Activated CD4-positive, alpha-beta T cell treated with anti-CD3 and anti-CD28 coated beads, Interleukin-2, Interleukin-6, amounts not matched to agents 100 ng/mL and 50 ng/mL, durations not matched to agents 16 hours and 8 hours (primary cell): ENCODE measurements around the gene TPI1.
"Not testable (repeated sequence)": the region's sequence is repeated elsewhere in the genome, so short reads cannot be mapped to it uniquely, and the experiment has no call there.

Source experiments
- DNase-seq: peaks from one replicate; pipeline ENCODE4 v3.0.0-alpha.2; 2020

TPI1 gene

DNA sequence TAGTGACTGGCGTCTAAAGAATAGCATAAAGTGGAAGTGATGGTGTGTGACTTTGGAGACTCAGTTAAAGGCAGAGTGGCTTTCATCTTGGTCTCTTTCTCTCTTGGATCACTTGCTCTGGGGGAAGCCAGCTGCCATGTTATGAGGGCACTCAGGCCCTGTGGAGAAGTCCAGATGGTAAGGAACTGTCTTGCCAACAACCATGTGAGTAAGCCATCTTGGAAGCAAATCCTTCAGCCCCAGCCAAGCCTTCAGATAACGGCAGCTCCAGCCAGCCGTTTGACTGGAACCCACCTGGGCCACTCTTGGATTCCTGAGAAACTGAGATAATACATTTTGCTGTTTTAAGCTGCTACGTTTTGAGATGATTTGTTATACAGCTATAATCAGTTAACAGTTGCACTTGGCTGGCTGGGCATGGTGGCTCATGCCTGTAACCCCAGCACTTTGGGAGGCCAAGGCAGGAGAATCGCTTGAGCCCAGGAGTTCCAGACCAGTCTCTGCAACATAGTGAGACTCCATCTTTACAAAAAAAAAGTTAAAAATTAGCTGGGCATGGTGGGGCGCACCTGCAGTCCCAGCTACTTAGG is 29.6 kb downstream of the TPI1 start:
- DNase-seq = no peak

DNA sequence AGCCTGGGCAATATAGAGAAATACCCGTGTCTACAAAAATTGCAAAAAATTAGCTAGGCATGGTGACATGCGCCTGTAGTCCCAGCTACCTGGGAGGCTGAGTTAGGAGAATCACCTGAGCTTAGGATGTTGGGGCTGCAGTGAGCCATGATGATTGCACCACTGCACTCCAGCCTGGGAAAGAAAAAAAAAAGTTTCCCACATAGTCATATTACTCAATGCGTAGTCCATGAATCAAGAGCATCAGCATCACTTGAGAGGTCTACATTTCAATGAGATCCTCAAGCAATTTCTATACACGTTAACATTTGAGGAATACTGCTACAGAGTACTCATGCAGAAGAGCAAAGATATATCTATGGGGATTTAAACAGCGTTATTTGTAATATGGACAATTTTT is 32.1 kb downstream of the TPI1 start:
- no peak for DNase-seq

DNA sequence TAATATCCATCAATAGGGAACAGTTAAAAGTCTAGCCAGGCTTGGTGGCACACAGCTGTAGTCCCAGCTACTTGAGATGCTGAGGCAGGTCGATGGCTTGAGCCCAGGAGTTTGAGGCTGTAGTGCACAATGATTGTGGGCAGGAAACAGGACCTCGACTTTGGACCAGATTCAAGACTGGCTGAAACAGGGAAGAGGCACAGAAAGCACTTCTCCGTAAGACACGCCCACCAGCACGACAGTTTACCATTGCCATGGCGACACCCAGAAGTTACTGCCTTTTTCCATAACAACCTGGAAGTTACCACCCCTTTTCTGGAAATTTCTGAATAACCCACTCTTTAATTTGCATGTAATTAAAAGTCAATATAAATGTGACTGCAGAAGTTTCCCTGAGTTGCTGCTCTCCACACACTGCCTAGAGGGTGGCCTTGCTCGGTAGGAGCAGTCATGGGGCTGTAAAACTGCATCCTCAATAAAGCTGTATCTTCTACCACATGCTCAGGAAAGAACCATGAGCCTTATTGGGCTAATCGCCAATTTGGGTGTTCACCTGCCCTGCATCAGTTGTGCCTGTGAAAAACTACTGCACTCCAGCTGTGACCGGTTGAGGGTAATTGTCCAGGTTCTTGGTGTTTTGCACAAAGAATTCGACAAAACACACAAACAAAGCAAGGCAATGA is 32.6 kb downstream of the TPI1 start:
- DNase-seq = peak; percentile 28

DNA sequence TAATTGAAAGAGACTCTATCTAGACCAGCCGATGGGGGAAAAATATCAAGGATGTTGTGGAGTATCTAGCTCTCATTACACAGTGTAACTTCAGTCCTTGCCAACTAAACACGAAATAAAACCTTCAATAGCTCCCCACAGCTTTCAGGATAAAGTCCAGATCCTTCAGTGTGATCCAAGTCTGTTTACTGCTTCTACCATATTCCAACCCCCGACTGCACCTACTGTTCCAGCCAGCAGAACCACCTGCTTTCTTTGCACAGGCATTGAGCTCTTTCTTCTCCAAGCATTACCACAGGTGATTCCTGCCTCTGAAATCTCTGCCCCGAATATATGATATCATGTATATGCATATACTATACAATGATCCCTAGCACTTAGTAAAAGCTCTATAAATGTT is 35.1 kb downstream of the TPI1 start:
- DNase-seq = no peak

DNA sequence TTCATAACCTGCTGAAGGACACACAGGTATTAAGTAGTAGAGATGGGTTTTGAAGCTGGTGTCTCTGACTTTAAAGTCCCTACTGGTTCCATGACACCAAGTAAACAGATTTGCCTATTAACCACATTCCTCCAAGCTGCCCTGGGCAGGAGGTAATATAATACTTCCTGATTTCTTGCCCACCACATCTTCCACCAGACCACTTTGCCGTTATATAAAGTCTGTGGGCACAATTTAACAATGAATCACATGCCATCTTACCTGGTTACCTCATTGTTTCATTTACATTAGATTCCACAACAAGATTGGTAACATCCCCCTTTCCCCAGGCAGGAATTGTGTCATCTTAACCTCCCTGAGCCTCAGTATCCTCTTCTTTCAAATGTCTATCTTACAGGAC is 36.4 kb downstream of the TPI1 start:
- DNase-seq = no peak

DNA sequence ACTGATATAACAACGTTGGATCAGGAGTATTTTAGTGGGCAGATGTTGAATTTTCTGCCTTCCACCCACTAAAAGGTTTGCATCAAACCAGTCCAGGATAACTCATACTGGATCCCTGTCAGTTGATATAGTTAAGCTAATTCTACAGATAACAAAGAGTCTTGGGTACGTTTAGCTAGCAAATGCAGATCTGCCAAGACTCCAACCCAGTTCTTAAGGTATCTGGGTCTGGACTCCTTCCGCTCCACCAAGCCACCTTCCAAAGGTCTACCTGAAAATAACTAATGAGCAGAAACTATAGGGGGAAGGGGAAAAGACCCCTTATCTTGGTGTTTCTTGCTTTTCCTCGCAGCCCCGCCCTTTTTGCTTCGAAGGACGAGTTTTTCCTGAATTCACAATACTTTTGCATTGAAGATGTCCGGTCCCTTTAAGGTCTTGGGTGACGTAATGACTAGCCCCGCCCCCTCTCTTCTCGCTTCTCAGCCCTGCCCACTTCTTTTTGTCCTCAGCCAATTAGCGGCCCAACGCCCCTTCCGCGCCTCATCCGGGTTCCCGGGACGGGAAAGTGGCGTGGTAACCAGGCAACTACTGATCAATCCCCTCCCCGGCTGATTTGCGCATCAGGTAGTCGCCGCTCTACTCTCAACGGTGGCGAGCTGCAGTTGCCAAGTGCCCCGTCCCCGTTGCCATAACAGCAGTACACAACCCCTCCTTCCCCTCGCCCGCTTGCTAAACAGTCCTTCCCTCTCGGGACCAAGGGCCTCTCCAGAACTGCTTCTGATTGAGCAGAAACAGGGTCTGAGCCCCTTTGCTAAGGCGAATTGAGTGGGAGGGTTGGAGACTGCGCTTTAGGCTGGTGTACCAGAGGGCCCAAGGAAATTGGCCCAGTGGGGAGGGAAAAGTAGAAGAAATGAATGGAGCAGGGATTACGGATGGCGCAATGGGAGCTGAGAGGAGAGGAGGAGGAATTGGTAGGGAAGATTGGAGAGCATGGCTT is 37.2 kb downstream of the TPI1 start, which contains the start of gene LRRC23:
Gene LRRC23 (plus strand): TSS at position 543 of the 997 bp plus-strand sequence. CDS start 812 bp downstream, outside the sequence.
- peak; percentile 99 for DNase-seq

DNA sequence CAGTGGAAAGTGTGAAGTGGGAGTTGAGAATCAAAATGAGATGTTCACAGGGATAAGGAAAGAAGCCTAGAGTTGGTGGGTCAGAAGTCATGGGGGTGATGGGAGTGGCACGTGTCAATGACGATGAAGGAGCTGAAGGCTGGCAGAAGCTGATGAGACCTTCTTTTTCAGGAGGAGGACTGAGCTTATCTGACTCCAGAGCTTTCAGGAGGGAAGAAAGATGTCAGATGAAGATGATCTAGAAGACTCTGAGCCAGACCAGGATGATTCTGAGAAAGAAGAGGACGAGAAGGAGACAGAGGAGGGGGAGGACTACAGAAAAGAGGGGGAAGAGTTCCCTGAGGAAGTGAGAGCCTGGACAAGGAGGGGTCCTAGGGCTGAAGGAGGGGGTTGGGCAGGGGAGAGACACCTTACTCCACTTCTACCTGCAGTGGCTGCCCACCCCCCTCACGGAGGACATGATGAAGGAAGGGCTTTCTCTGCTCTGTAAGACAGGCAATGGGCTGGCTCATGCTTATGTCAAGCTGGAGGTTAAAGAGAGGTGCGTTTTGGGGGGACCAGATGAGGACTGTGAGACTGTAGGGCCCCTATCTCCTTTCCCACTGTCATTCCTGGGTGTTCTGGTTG is 38.2 kb downstream of the TPI1 start:
- no peak for DNase-seq

DNA sequence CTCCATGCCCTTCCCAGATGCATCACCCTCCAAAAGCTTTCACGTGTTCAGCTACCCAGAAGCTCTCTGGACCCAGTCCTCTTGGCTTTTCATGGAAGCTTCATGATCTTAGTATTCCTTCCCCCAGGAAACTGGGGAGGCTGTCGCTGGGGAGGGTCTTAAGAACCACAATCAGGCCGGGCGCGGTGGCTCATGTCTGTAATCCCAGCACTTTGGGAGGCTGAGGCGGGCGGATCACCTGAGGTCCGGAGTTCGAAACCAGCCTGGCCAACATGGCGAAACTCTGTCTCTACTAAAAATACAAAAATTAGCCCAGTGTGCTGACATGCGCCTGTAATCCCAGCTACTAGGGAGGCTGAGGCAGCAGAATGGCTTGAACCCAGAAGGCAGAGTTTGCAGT is 40.8 kb downstream of the TPI1 start:
- not testable (repeated sequence) for DNase-seq

DNA sequence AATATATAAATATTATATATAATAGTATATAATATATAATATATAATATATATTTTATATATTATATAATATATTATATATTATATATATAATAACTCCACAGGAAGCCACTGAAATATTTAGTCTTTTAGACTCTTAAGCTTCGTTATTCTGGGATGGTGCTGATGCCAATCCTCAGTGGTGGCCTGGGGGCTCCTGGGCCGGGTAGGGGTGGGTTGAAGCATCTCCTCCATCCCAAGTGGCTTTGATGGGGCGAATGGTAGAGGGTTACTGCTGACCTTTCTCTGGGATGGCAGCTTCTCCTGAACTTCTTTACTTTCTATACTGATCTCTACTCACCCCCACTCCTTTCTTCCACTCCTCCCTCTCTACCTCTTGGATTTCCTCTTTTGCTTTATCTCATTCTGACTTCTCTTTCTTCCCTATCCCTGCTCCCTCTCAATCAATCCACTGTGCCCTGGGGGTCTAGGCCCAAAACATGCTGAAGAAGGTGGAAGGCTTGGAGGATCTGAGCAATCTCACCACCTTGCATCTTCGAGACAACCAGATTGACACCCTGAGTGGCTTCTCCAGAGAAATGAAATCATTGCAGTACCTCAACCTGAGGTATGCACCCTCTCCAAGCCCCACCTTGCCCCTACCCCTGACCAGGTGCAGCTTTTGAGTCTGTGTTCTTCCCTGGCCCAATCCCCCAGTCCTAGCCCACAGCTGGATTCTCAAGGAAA is 42.3 kb downstream of the TPI1 start:
- no peak for DNase-seq

DNA sequence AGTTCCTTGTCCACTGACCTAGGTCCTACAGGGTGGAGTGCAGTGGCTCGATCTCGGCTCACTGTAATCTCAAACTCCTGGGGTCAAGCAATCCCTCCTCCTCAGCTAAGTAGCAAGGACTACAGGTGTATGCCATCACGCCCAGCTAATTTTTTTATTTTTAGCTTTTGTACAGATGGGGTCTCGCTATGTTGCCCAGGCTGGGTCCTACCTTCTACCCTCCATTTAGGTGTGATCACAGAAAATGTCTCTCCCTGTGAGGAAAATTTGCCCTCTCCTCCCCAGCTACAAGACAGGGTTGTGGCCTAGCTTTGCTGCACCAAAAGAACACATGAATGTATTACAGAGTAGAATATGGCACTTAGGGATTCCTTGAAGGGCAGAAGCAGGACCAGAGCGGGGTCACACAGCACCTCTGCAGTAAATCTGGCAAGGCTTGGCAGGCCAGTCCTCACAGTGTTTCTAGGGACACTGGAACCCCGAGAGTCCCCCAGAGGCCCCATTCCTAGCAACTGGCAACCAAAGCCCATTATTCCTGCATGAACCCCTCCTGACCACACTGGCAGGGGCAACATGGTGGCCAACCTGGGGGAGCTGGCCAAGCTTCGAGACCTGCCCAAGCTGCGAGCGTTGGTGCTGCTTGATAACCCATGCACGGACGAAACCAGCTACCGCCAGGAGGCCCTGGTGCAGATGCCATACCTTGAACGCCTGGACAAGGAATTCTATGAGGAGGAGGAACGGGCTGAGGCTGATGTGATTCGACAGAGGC is 45.0 kb downstream of the TPI1 start:
- no peak for DNase-seq

DNA sequence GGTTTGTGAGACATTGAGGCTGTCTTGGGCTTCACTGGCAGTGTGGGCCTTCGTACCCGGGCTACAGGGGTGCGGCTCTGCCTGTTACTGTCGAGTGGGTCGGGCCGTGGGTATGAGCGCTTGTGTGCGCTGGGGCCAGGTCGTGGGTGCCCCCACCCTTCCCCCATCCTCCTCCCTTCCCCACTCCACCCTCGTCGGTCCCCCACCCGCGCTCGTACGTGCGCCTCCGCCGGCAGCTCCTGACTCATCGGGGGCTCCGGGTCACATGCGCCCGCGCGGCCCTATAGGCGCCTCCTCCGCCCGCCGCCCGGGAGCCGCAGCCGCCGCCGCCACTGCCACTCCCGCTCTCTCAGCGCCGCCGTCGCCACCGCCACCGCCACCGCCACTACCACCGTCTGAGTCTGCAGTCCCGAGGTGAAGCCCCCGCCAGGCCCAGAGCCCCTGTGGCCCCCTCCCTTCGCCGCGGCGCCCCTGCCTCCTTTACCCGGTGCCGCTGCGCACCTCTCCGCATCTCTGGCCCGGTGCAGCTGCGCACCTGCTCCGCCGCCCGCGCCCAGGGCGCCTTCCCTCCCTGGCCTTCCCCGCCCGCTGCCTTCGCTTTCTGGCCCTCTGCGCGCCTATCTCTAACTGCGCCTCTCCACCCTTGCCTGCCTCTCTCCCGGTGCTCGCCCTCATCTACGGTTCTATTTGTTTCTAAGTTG is 47.1 kb downstream of the TPI1 start, which contains the start of gene ENO2:
Gene ENO2 (plus strand): TSS at position 335 of the 701 bp plus-strand sequence. CDS start 1,253 bp downstream, outside the sequence.
- DNase-seq = peak; percentile 85

DNA sequence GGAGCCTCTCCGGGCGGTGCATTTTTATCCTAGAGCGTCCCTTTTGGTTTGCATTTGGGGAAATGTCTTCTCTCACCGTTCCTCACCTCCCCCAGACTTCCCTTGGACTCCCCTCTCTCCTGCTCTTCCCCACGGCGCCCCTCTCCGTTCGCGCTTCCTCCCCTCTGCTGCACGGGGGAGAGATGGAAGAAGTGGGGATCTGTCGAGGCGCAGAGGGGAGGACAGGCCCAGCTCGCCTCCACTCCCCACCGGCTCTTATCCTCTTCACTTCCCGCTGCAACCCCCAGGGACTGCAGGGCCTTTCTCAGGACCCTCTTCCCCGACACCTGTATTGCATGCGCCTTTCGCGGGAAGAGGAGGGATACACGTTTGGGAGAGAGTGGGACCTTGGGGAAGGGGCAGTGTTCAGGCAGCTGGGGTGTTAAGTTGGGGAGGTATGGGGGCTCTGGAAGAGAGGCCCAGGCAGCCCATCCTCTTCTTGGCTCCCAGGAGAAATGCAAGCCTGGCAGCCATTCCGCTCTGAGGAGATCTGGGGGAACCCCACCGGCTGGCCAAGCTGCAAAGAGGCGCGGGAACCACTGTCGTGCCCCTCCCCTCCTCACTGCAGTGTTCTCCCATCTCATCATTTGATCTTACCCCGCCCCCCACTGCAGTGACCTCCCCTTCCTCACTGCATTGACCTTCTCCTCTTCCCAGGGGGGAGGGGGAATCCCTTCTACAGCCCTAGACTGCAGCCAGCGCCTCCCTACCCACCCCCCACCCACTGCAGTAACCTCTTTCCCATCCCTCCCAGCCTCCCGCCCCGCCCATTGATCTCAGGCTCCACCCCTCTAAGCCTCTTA is 47.8 kb downstream of the TPI1 start:
- DNase-seq = no peak

DNA sequence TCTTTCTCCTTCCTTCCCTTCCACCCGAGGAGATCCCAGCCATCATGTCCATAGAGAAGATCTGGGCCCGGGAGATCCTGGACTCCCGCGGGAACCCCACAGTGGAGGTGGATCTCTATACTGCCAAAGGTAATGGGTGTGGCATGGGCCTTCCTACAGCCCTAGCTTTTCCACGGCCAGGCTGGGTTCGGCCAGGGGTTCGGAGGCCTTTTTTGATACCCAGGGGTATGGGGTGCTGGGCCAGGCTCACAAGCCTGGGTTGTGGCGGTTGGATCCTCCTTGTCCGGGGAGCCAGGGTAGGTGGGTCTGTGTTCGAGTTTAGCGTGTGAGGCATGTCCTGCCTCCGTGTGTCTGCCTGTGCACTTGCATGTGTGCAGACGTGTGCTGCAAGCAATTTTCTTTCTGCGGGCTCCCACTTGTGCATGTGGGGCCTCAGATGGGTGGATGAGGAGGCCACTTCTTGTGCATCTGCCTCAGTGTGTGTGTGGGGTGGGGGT is 48.5 kb downstream of the TPI1 start:
- no peak for DNase-seq

DNA sequence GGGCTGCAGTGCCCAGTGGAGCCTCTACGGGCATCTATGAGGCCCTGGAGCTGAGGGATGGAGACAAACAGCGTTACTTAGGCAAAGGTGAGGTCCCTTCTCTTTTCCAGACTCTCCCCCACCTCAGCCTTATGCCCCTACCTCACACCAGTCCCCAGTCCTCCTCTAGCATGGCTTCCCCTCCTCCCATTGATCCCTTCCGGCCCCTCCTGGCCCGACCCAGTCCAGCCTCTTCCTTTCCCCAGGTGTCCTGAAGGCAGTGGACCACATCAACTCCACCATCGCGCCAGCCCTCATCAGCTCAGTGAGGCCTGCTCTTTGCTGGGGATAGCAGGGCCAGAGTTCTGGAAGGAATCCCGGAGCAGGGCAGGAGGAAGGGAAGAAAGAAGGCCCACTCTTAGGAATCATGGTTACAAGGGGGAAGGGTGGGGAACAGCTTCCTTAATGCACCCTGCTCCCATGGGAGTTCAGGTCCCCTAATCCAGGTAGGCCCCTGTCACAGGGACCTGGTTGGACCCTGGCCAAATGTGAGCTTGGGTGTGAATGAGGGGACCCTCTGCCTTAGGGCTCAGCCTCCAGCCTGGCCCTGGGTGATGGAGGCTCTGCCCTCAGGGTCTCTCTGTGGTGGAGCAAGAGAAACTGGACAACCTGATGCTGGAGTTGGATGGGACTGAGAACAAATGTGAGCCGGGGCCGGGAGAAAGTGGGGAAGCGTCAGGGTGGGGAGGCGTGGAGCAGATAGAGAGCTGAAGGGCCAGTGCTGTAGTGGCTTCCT is 49.3 kb downstream of the TPI1 start:
- DNase-seq = no peak

DNA sequence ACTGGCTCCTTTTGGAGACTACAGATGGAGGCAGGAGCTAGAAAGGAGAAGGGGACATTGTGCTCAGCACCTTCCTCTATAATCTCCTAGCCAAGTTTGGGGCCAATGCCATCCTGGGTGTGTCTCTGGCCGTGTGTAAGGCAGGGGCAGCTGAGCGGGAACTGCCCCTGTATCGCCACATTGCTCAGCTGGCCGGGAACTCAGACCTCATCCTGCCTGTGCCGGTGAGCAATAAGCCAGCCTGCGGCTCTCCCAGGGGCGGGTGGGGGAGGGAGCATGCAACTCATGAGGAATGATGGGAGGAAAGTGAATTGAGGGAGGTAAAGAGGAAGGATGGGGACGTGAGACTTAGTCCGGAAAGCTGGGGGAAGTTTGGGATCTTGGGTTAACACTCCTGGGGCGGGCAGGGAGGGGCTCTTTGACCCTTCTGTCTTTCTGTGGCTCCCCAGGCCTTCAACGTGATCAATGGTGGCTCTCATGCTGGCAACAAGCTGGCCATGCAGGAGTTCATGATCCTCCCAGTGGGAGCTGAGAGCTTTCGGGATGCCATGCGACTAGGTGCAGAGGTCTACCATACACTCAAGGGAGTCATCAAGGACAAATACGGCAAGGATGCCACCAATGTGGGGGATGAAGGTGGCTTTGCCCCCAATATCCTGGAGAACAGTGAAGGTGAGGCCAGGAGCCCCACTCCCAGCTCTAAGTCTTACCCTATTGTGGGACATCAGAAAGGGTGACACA is 50.3 kb downstream of the TPI1 start:
- no peak for DNase-seq

DNA sequence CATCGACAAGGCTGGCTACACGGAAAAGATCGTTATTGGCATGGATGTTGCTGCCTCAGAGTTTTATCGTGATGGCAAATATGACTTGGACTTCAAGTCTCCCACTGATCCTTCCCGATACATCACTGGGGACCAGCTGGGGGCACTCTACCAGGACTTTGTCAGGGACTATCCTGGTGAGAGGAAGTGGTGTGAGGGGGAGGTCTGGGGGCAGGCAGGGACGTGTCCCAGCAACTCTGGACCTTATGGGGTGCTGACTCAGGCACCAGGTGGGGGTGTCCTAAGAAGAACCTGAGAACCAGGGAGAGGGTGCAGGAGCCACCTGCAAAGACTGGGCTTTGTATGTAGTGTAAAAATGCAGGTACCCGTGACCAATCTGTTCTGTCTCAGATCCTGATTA is 52.3 kb downstream of the TPI1 start:
- no peak for DNase-seq
